Measurements from ENCODE around the gene OTOS. TPM values are rescaled to one million over a fixed set of nuclear protein-coding genes. Genes with fewer than 3 reads are reported as not detected.

Gene OTOS
- total RNA-seq, 4 donors from 2014 or later: not detected

GRCh38 chr2:240182001-240182400 lies 41.5 kb upstream of the OTOS start:
- Histone ChIP-seq H3K36me3 (no peaks in the 10 kb centered on the region), H3K4me3 (no peak overlapping the region), H3K4me1 (no peaks in the 10 kb centered on the region), H3K27ac (no peak overlapping the region), H3K9me3 (no peaks in the 10 kb centered on the region), H3K27me3 (no peaks in the 10 kb centered on the region)
- in situ Hi-C loops (cut with MboI; ENCODE audit: low sequenced_read_pairs in 4 of 4): no loop called here
- TF ChIP-seq CTCF (IDR thresholded peaks at IDR 0.05 in 4 of 5, conservative IDR thresholded peaks at IDR 0.05 in 1 of 5): no peak
- ATAC-seq: no peak
- intact Hi-C loops (cut with DNase I; ENCODE audit: low total_unique reads): no loop called here
- no peak for DNase-seq

GRCh38 chr2:240179941-240180666 lies 39.6 kb upstream of the OTOS start:
- Histone ChIP-seq H3K36me3 (no peaks in the 10 kb centered on the region), H3K27ac (no peak overlapping the region), H3K9me3 (no peaks in the 10 kb centered on the region), H3K4me1 (no peaks in the 10 kb centered on the region), H3K4me3 (no peak overlapping the region), H3K27me3 (no peaks in the 10 kb centered on the region)
- intact Hi-C loops (cut with DNase I; ENCODE audit: low total_unique reads) (no loop called here), in situ Hi-C loops (cut with MboI; ENCODE audit: low sequenced_read_pairs in 4 of 4) (no loop called here)
- no peak for DNase-seq
- ATAC-seq: no peak
- TF ChIP-seq CTCF (IDR thresholded peaks at IDR 0.05 in 4 of 5, conservative IDR thresholded peaks at IDR 0.05 in 1 of 5) (no peak), POLR2A (IDR thresholded peaks at IDR 0.05) (no peak)

- TF ChIP-seq CTCF (IDR thresholded peaks at IDR 0.05 in 4 of 5, conservative IDR thresholded peaks at IDR 0.05 in 1 of 5) (no peak), POLR2A (IDR thresholded peaks at IDR 0.05) (no peak)
- H3K9me3 ChIP-seq: no peaks in the 10 kb centered on the region
- H3K36me3 ChIP-seq: no peaks in the 10 kb centered on the region
- H3K27ac ChIP-seq: no peak overlapping the region
- no peaks in the 10 kb centered on the region for H3K4me1 ChIP-seq
- intact Hi-C loops (cut with DNase I; ENCODE audit: low total_unique reads) (no loop called here), in situ Hi-C loops (cut with MboI; ENCODE audit: low sequenced_read_pairs in 4 of 4) (no loop called here)
- no peak overlapping the region for H3K4me3 ChIP-seq
- DNase-seq (no peak), ATAC-seq (no peak)
- no peaks in the 10 kb centered on the region for H3K27me3 ChIP-seq
Observed at GRCh38 chr2:240179186-240179815, 38.8 kb upstream of the OTOS start.

- intact Hi-C loops (cut with DNase I; ENCODE audit: low total_unique reads): no loop called here
- in situ Hi-C loops (cut with MboI; ENCODE audit: low sequenced_read_pairs in 4 of 4): no loop called here
- no peak for TF ChIP-seq CTCF (IDR thresholded peaks at IDR 0.05 in 4 of 5, conservative IDR thresholded peaks at IDR 0.05 in 1 of 5)
- TF ChIP-seq POLR2A (IDR thresholded peaks at IDR 0.05): no peak
- DNase-seq: no peak
- no peak for ATAC-seq
- Histone ChIP-seq H3K27me3 (no peaks in the 10 kb centered on the region), H3K4me1 (no peaks in the 10 kb centered on the region), H3K27ac (no peak overlapping the region), H3K9me3 (no peaks in the 10 kb centered on the region), H3K4me3 (no peak overlapping the region), H3K36me3 (no peaks in the 10 kb centered on the region)
Observed at GRCh38 chr2:240178564-240178963, 38.1 kb upstream of the OTOS start.

All from gastrocnemius medialis (tissue), 4 donors.